Activated CD8-positive, alpha-beta memory T cell treated with anti-CD3 and anti-CD28 coated beads, Interleukin-2, amount 50 U/mL, for 1 hour (primary cell): Measurements from ENCODE around the gene DUS4L.
"Not testable (repeated sequence)": the region's sequence is repeated elsewhere in the genome, so short reads cannot be mapped to it uniquely, and the experiment has no call there.

ENCODE experiments used
- DNase-seq: peaks from one replicate; pipeline ENCODE4 v3.0.0-alpha.2; 2020; ENCODE audit errors: extremely low read depth

Gene DUS4L

GRCh38 chr7:107563775-107564552 is at the start of gene DUS4L, which contains the start of gene COG5:
Gene DUS4L, plus strand, starts transcription at chr7:107563971. Its CDS starts 3,100 bp downstream, at chr7:107567071.
Gene COG5, minus strand, starts transcription at chr7:107563920. Its CDS starts 24 bp downstream, at chr7:107563896.
- DNase-seq = peak; percentile 43

GRCh38 chr7:107526672-107527071 is 37.1 kb upstream of the DUS4L start:
- DNase-seq = no peak

- no peak for DNase-seq
Observed at GRCh38 chr7:107527196-107527595, 36.6 kb upstream of the DUS4L start.

GRCh38 chr7:107528461-107528860 is 35.3 kb upstream of the DUS4L start:
- no peak for DNase-seq

- DNase-seq = no peak
Observed at GRCh38 chr7:107530751-107531150, 33.0 kb upstream of the DUS4L start.

- no peak for DNase-seq
Observed at GRCh38 chr7:107534139-107534538, 29.6 kb upstream of the DUS4L start.

GRCh38 chr7:107537228-107537627 is 26.5 kb upstream of the DUS4L start:
- not testable (repeated sequence) for DNase-seq

GRCh38 chr7:107538001-107538400 is 25.8 kb upstream of the DUS4L start:
- no peak for DNase-seq

- DNase-seq = no peak
Observed at GRCh38 chr7:107543338-107543993, 20.3 kb upstream of the DUS4L start.

GRCh38 chr7:107544848-107545591 is 18.8 kb upstream of the DUS4L start:
- no peak for DNase-seq

- DNase-seq = no peak
Observed at GRCh38 chr7:107551936-107552335, 11.8 kb upstream of the DUS4L start.

GRCh38 chr7:107555893-107556292 is 7.9 kb upstream of the DUS4L start:
- DNase-seq = no peak

- no peak for DNase-seq
Observed at GRCh38 chr7:107559864-107560263, 3.9 kb upstream of the DUS4L start.

- DNase-seq = no peak
Observed at GRCh38 chr7:107560898-107561516, 2.8 kb upstream of the DUS4L start.

- no peak for DNase-seq
Observed at GRCh38 chr7:107563081-107563774, 543 bp upstream of the DUS4L start.

GRCh38 chr7:107564553-107565298 is 955 bp downstream of the DUS4L start:
- DNase-seq = no peak

- DNase-seq = no peak
Observed at GRCh38 chr7:107570298-107570697, 6.5 kb downstream of the DUS4L start.

- no peak for DNase-seq
Observed at GRCh38 chr7:107573537-107573936, 9.8 kb downstream of the DUS4L start.

GRCh38 chr7:107579554-107579884 is 15.7 kb downstream of the DUS4L start:
- DNase-seq = no peak

GRCh38 chr7:107579885-107580715 is 16.3 kb downstream of the DUS4L start, which contains the start of gene BCAP29:
Gene BCAP29, plus strand, starts transcription at chr7:107580246. Its CDS starts 527 bp downstream, at chr7:107580773.
- DNase-seq = no peak
